HG02678 (cell line): ENCODE measurements around the gene HAVCR1.
A peak's percentile ranks its signal among the peaks of the same experiment; 100 is the strongest.
"Not testable (repeated sequence)": the region's sequence is repeated elsewhere in the genome, so short reads cannot be mapped to it uniquely, and the experiment has no call there.

Experiments used
- ATAC-seq: cut with Tn5 transposase; IDR thresholded peaks from one replicate; pipeline ENCODE4 v1.9.1; 2021; ENCODE audit warnings: mild to moderate bottlenecking, moderate library complexity; ENCODE audit not compliant: unreplicated experiment

Gene HAVCR1

DNA sequence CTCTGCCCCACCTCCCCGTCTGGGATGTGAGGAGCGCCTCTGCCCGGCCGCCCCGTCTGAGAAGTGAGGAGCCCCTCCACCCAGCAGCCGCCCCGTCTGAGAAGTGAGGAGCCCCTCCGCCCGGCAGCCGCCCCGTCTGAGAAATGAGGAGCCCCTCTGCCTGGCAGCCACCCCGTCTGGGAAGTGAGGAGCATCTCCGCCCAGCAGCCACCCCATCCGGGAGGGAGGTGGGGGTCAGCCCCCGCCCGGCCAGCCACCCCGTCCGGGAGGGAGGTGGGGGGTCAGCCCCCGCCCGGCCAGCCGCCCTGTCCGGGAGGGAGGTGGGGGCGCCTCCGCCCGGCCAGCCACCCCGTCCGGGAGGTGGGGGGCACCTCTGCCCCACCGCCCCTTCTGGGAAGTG lies 44.8 kb downstream of the HAVCR1 start:
- not testable (repeated sequence) for ATAC-seq

DNA sequence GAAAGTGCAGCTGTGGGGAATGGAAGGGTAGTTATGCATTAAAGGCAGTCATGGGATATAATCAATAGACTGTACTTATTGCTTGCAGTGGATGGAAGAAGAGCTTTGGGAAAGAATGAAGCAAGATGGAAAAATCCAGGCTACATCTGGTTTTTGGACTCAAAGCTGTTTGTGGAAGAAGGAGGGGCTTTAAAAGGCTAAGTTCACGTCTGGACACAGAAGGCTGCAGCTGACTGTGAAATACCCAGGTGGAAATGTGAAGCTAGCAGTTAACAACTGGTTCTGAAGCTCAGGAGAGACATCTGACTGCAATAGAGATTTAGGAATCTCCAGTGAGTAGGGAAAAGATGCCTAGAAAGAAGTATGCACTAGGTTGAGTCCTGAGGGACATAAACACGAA lies 52.7 kb downstream of the HAVCR1 start:
- no peak for ATAC-seq

DNA sequence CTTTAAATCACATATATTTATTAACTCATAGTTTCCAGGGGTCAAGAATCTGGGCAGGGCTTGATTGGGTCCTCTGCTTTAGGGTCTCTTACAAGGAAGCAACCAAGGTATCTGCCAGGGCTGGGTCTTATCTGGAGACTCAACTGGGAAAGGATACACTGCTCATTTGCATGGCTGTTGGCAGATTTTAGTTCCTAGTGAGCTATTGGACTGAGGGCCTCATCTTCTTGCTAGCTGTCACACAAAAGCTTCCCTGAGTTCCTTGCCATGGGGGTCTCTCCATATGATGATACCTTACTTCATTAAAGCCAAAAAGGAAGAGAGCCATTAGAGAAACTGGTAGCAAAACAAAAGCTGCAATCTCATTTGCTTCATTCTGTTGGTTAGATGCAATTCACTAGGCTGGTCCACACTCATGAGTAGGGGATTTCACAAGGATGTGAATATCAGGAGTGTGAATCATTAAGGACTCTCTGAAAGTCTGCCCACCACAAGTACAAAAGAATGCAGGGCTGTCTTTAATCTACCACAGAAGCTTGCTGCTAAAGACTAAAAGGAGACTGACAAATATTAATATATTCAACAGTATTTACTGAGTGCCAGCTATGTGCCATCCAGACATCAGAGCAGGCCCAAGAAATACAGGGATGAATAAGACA lies 53.9 kb downstream of the HAVCR1 start:
- peak; percentile 60 for ATAC-seq

DNA sequence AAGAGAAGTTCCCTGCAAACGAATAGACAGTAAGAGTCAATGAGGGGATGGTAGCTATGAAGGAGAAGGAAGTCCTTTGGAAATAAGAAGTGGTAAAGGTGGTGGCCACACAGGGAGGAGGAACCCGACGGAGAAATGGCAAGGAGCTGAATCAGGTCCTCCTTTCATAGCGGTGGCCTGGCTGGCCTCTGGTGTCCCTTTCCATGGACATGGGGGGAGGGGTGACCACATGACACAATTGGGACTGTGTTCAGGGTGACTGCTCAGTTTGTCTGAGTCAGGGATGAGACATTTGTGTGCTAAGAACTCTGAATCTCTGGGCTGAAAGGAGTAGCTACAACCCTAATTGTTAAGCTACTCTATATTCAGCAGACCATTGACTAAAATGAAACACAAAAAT lies 67.2 kb downstream of the HAVCR1 start:
- no peak for ATAC-seq

DNA sequence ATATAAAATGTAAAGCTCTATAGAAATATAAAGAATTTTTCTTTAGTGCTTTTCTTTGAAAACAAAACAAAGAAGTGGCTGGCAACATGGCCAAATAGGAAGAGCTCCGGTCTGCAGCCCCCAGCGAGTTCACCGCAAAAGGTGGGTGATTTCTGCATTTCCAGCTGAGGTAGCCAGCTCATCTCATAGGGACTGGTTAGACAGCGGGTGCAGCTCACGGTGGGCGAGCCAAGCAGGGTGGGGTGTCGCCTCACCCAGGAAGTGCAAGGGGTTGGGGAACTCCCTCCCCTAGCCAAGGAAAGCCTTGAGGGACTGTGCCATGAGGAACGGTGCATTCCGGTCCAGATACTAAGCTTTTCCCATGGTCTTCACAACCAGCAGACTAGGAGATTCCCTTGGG lies 74.9 kb downstream of the HAVCR1 start:
- no peak for ATAC-seq

DNA sequence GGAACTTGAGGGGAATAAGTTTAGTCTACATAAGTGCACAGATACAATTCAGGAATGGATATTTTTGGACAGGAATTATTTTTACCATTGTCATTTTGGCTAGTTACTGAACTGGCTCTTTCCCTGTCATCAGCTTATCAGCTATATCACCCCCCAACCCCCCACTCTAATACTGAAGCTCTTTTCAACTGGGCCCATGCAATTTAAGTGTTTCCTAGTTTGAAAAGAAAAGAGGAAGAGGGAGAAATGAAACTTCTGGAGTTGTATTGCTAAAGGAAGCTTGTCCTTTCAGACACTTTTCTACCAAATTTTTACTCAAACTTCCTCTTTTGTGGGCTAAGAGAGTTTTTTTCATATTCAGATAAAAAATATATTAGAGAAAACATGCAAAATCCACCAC lies 77.4 kb downstream of the HAVCR1 start:
- ATAC-seq: no peak
